Measurements from ENCODE around the gene TBC1D13.

- no peak for TF ChIP-seq SUZ12 (IDR thresholded peaks at IDR 0.05; ENCODE audit: extremely low read depth, insufficient read depth, insufficient read length)
- no peak for TF ChIP-seq YY1 (IDR thresholded peaks at IDR 0.05; ENCODE audit: insufficient read depth, insufficient read length)
- TF ChIP-seq ZNF274 (IDR thresholded peaks at IDR 0.05; ENCODE audit: low read depth, low read length), result no peak
Measured at GRCh38 chr9:128808543-128808942, 21.5 kb downstream of the TBC1D13 start.
